ENCODE results near the gene ME1. TPM values are rescaled to one million over a fixed set of nuclear protein-coding genes. Genes with fewer than 3 reads are reported as not detected.

ME1 gene
- polyA plus RNA-seq, 6 donors from 2014 or later, result not detected

GRCh38 chr6:83180426-83180950 is 250.4 kb downstream of the ME1 start:
- ATAC-seq (ENCODE audit: low read depth in 2 of 2), result no peak
- H3K36me3 Mint-ChIP-seq, result peaks cover 12 to 33% of the 10 kb centered on the region in 2 donors
- no peak for DNase-seq

GRCh38 chr6:83176246-83176645 is 254.6 kb downstream of the ME1 start:
- no peaks in the 10 kb centered on the region for H3K27me3 Mint-ChIP-seq
- no peaks in the 10 kb centered on the region for H3K9me3 Mint-ChIP-seq
- peak overlapping the region in 3 of 6 donors; percentile 9 to 44 (median 25) for H3K27ac Mint-ChIP-seq
- peaks cover 0 to 33% of the 10 kb centered on the region in 2 donors for H3K36me3 Mint-ChIP-seq
- ATAC-seq (ENCODE audit: low read depth in 2 of 2), result no peak
- no peak overlapping the region for H3K4me3 Mint-ChIP-seq
- H3K4me1 Mint-ChIP-seq, result no peaks in the 10 kb centered on the region
- no peak for DNase-seq

More at GRCh38 chr6:83180426-83180950, 250.4 kb downstream of the ME1 start:
- Mint-ChIP-seq H3K27me3 (no peaks in the 10 kb centered on the region), H3K4me3 (no peak overlapping the region), H3K27ac (no peak overlapping the region), H3K9me3 (no peaks in the 10 kb centered on the region), H3K4me1 (peaks cover 0 to 5% (median 0%) of the 10 kb centered on the region in 3 donors)

GRCh38 chr6:83169511-83169910 is 261.3 kb downstream of the ME1 start:
- no peak overlapping the region for H3K4me3 Mint-ChIP-seq
- H3K9me3 Mint-ChIP-seq, result no peaks in the 10 kb centered on the region
- no peak for DNase-seq
- peaks cover 12 to 30% of the 10 kb centered on the region in 2 donors for H3K36me3 Mint-ChIP-seq
- H3K4me1 Mint-ChIP-seq, result no peaks in the 10 kb centered on the region
- no peak for ATAC-seq (ENCODE audit: low read depth in 2 of 2)
- H3K27ac Mint-ChIP-seq, result peak overlapping the region in 2 of 6 donors; percentile 4 to 47
- no peaks in the 10 kb centered on the region for H3K27me3 Mint-ChIP-seq

GRCh38 chr6:83169106-83169505 is 261.7 kb downstream of the ME1 start:
- no peaks in the 10 kb centered on the region for H3K9me3 Mint-ChIP-seq
- no peaks in the 10 kb centered on the region for H3K4me1 Mint-ChIP-seq
- no peak overlapping the region for H3K27ac Mint-ChIP-seq
- DNase-seq (no peak), ATAC-seq (ENCODE audit: low read depth in 2 of 2) (no peak)
- H3K27me3 Mint-ChIP-seq, result no peaks in the 10 kb centered on the region
- H3K4me3 Mint-ChIP-seq, result no peak overlapping the region
- H3K36me3 Mint-ChIP-seq, result peaks cover 15 to 27% of the 10 kb centered on the region in 2 donors

GRCh38 chr6:83168556-83168955 is 262.3 kb downstream of the ME1 start:
- no peaks in the 10 kb centered on the region for H3K4me1 Mint-ChIP-seq
- no peaks in the 10 kb centered on the region for H3K9me3 Mint-ChIP-seq
- H3K4me3 Mint-ChIP-seq, result no peak overlapping the region
- DNase-seq (no peak), ATAC-seq (ENCODE audit: low read depth in 2 of 2) (no peak)
- peak overlapping the region in 1 of 6 donors; percentile 56 for H3K27ac Mint-ChIP-seq
- H3K36me3 Mint-ChIP-seq, result peaks cover 15 to 25% of the 10 kb centered on the region in 2 donors
- H3K27me3 Mint-ChIP-seq, result no peaks in the 10 kb centered on the region

- H3K4me1 Mint-ChIP-seq, result no peaks in the 10 kb centered on the region
- H3K27ac Mint-ChIP-seq, result peak overlapping the region in 1 of 6 donors; percentile 56
- ATAC-seq (ENCODE audit: low read depth in 2 of 2) (no peak), DNase-seq (no peak)
- no peaks in the 10 kb centered on the region for H3K9me3 Mint-ChIP-seq
- no peaks in the 10 kb centered on the region for H3K27me3 Mint-ChIP-seq
- peaks cover 15 to 21% of the 10 kb centered on the region in 2 donors for H3K36me3 Mint-ChIP-seq
- H3K4me3 Mint-ChIP-seq, result no peak overlapping the region
Measured at GRCh38 chr6:83167726-83168278, 263.0 kb downstream of the ME1 start.

Other genes with a start within 250 kb of the ME1 start
- 10 to 100 TPM in 3 of 6 donors, 1 to 10 TPM in 3; 8.0 to 12.6 (median 9.7) TPM for gene PGM3, start 237.8 kb downstream of the ME1 start, polyA plus RNA-seq (ENCODE audit: low read depth in 6 of 6)
- gene RWDD2A, start 237.7 kb downstream of the ME1 start, polyA plus RNA-seq (ENCODE audit: low read depth in 6 of 6), result 1 to 10 TPM; 1.9 to 4.1 (median 2.5) TPM
- not detected for gene PRSS35, start 81.5 kb upstream of the ME1 start, polyA plus RNA-seq (ENCODE audit: low read depth in 6 of 6)